Choroid plexus epithelial cell (primary cell): Measurements from ENCODE around the gene AIM2.
"Not testable (repeated sequence)": the region's sequence is repeated elsewhere in the genome, so short reads cannot be mapped to it uniquely, and the experiment has no call there.

Experiments
- DNase-seq: peaks from one replicate; pipeline ENCODE4 v3.0.0-alpha.2; 2010; ENCODE audit warnings: low read depth
- H3K4me3 ChIP-seq: 2 replicates; pipeline ENCODE4 v1.5.1; 2011; ENCODE audit warnings: low read depth, mild to moderate bottlenecking, control low read depth, low read length, moderate library complexity
- TF ChIP-seq, protein P1 (sequence below): conservative IDR thresholded peaks from 2 replicates; pipeline ENCODE4 v1.5.1; 2011; ENCODE audit warnings: low read depth, mild to moderate bottlenecking, control low read depth, inconsistent platforms, low read length, moderate library complexity

AIM2 gene

DNA sequence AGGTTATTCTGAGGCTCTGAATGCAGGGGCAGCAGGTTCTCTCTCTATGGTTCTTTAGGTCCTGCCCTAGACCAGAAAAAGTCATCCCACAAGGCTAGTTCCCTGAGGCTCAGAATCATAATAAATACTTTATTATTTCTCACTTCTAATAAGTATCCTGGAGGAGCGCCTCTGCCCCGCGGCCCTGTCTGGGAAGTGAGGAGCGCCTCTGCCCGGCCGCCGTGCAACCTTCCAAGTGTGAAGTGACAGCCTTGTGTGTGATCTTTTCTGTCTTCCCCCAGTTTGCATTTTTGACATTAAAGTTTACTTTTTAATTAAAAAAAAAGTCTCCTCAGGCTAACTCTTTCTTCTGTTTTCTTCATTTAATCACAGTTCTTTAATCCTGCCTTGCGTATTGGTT lies 11.5 kb downstream of the AIM2 start:
- TF ChIP-seq, protein P1, sequence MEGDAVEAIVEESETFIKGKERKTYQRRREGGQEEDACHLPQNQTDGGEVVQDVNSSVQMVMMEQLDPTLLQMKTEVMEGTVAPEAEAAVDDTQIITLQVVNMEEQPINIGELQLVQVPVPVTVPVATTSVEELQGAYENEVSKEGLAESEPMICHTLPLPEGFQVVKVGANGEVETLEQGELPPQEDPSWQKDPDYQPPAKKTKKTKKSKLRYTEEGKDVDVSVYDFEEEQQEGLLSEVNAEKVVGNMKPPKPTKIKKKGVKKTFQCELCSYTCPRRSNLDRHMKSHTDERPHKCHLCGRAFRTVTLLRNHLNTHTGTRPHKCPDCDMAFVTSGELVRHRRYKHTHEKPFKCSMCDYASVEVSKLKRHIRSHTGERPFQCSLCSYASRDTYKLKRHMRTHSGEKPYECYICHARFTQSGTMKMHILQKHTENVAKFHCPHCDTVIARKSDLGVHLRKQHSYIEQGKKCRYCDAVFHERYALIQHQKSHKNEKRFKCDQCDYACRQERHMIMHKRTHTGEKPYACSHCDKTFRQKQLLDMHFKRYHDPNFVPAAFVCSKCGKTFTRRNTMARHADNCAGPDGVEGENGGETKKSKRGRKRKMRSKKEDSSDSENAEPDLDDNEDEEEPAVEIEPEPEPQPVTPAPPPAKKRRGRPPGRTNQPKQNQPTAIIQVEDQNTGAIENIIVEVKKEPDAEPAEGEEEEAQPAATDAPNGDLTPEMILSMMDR = no peak
- H3K4me3 ChIP-seq = no peak overlapping the region
- DNase-seq = no peak

DNA sequence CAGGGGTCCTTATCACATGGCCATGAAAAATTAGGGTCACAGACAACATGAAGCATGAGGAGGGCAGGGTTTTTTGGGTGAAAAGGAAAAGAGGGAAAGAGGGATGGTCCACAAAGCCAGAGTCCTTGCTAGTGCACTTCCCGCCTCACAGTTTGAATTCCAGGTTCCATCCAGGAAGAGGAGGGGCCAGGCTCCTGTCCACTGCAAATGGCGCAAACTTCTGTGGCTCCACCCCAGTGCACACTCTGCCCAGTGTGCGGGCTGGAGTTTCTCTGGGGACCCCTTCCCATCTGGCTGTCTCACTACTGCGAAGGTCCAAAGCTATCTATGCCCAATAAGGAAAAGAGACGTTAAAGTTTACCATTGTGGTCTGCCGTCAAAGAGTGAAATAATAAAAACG lies 17.8 kb downstream of the AIM2 start:
- no peak overlapping the region for H3K4me3 ChIP-seq
- TF ChIP-seq, protein P1 = no peak
- no peak for DNase-seq

DNA sequence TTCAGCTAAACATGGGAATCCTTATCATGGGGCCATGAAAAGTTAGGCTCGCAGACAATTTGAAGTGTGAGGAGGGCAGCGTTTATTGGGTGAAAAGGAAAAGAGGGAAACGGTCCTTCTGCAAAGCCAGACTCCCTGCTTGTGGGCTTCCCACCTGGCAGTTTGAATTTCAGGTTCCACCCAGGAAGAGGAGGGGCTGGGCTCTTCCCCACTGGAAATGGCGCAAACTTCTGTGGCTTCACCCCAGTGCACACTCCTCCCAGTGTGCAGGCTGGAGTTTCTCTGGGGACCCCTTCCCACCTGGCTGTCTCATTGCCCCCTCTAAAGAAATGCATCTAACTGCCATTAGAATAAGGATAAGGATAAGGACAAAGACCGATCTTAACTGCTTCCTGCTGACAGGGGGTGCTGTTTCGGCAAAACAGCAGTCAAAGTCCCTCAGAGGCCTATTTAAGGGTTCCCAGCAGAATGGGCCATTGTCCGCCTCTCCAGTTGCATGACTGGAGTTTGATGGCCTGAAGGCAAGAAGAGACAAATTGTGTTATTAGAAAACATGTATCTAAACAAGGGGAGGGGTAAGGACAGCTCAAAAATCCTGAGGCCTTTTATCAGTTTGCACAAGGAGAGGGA lies 20.4 kb downstream of the AIM2 start:
- TF ChIP-seq, protein P1 = peak; percentile 25

DNA sequence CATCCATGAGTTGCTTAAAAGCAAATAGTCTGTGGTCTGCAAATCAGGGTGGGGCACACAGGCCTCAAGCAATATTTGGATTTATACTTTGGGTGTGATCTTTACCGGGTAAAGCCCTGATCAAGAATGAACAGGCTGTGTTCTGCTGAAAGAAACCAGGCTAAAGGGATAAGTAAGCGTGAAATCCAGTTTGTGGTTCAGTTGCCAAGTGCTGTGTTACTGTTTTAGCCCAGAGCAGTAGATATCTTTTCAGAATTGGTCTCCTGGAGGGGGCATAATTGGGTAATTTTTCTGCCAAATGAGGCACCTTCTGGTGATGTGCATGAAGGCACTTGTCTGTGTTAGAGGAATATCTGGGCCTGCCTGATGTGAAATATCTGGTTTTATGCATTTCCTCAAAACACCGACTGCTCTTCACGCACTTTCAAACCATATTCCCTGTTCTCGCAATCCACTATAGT lies 21.4 kb downstream of the AIM2 start:
- DNase-seq = no peak
- TF ChIP-seq, protein P1 = no peak
- no peak overlapping the region for H3K4me3 ChIP-seq

More for the DNA sequence above, 20.4 kb downstream of the AIM2 start:
- no peak overlapping the region for H3K4me3 ChIP-seq
- DNase-seq = peak; percentile 18

DNA sequence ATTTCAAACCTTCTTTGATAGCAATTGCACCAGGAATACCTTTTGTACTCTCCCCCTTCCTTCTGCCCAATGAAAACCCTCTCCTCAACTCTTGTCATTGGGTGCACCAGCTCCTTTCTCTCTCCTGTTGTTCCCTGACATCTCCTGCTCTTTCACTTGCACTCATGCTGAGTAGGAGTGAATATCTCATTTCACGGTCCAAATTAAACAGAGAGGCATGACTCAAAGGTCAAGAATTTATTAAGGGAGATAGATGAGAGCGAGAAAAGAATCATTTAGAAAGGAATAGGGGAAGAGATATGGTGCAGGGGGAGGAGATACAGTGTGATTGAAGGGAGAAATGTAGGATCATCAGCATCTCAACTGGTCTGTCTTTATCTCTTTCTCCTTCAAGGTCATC lies 22.1 kb downstream of the AIM2 start:
- DNase-seq = peak; percentile 50
- TF ChIP-seq, protein P1 = no peak
- H3K4me3 ChIP-seq = no peak overlapping the region

DNA sequence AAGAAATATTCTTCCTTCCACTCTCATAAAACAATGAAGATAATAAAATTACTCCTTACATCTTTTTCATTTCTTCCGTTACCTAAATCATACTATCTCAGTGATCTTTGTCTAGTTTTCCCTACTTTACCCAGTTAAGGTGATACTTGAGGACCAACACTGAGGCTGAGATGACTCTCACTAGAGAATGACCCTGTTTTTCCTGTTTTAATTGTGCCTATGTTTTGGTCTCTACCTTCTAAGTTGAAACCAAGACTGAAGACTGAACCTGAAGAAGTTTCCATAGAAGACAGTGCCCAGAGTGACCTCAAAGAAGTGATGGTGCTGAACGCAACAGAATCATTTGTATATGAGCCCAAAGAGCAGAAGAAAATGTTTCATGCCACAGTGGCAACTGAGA lies 25.1 kb downstream of the AIM2 start:
- TF ChIP-seq, protein P1 = no peak
- no peak overlapping the region for H3K4me3 ChIP-seq
- no peak for DNase-seq

DNA sequence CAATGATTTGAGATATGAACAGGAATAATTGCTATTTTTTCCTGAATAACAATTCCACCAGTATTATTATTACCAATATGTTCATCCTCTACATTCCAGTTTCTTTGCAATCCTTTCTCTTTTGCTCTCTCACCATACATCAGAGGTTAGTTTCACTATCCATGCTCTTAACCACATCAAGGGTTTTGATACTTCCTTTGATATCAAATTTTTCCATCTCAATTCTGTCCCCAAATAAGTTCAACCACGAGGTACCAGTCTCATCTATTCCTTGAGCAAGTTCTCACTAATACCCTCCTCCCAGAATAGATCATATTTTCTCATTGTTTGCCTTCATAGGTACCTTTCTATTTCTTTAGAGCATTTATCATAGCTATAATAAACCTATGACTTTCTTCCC lies 30.1 kb downstream of the AIM2 start:
- not testable (repeated sequence) for DNase-seq, H3K4me3 ChIP-seq
